Body of pancreas (tissue), 4 donors: ENCODE measurements around the gene PLAC1.

Source experiments
- POLR2A ChIP-seq, 3 donors: fragments of 450-650 bp; IDR thresholded peaks; one replicate each; pipeline ENCODE4 v1.6.1; 2016; ENCODE audit warnings: antibody characterized with exemption in 3 of 3, mild to moderate bottlenecking in 2 of 3
- TF ChIP-seq, protein P1 (sequence below), 7 experiments: fragments of 450-650 bp in 4 of 7; fragments of 200-600 bp in 3 of 7; sonication (generic) in 3 of 7; IDR thresholded peaks; one replicate each; pipeline ENCODE4 v1.5.1; 2016 to 2019; ENCODE audit warnings: antibody characterized with exemption in 7 of 7

DNA sequence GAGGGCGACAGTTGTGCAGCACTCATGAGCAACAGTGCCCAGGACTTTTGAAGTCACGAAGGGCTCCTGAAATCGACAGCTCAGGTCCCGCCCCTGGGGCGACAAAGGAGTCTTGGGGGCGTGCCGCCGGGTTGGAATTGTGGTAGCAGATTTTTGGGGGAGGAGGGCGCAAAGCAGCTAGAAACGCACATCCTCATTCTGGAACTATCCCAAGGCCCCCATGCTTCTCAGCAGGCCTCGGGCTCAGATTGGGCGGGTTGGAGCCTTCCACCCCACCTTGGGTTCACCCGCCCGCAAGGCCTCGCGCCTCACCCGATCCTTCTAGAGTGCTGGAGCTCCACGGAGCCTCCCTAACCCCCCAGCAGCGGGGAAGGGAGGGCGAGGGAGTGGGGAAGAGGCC, 112.8 kb downstream of the PLAC1 start:
- TF ChIP-seq, protein P1, sequence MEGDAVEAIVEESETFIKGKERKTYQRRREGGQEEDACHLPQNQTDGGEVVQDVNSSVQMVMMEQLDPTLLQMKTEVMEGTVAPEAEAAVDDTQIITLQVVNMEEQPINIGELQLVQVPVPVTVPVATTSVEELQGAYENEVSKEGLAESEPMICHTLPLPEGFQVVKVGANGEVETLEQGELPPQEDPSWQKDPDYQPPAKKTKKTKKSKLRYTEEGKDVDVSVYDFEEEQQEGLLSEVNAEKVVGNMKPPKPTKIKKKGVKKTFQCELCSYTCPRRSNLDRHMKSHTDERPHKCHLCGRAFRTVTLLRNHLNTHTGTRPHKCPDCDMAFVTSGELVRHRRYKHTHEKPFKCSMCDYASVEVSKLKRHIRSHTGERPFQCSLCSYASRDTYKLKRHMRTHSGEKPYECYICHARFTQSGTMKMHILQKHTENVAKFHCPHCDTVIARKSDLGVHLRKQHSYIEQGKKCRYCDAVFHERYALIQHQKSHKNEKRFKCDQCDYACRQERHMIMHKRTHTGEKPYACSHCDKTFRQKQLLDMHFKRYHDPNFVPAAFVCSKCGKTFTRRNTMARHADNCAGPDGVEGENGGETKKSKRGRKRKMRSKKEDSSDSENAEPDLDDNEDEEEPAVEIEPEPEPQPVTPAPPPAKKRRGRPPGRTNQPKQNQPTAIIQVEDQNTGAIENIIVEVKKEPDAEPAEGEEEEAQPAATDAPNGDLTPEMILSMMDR (IDR thresholded peaks at IDR 0.05) = no peak
- TF ChIP-seq POLR2A (IDR thresholded peaks at IDR 0.05) = no peak
